ENCODE data around the gene MSLN.

- TF ChIP-seq POLR2A (IDR thresholded peaks at IDR 0.05; ENCODE audit: low read depth, low read length) (no peak), TAF1 (IDR thresholded peaks at IDR 0.05; ENCODE audit: borderline replicate concordance, low read depth, low read length) (no peak), POLR2AphosphoS5 (IDR thresholded peaks at IDR 0.05; ENCODE audit: low read depth, low read length) (no peak)
Observed at GRCh38 chr16:719815-720446, 40.6 kb upstream of the MSLN start.

All from GM12892 (cell line).